Breast epithelium (tissue), 4 donors: ENCODE data around the gene PHLDA3. TPM values are rescaled to one million over a fixed set of nuclear protein-coding genes. Genes with fewer than 3 reads are reported as not detected.

Source experiments
- DNase-seq, 2 donors: peaks; one replicate each; pipeline ENCODE4 v3.0.0-alpha.2; 2019; ENCODE audit warnings: low spot score in 2 of 2
- H3K27ac ChIP-seq, 2 donors: fragments of 200-600 bp; sonication (generic) in 1 of 2; one replicate each; pipeline ENCODE4 v1.5.1; 2016 to 2019; ENCODE audit warnings: mild to moderate bottlenecking in 1 of 2
- H3K27me3 ChIP-seq, 2 donors: fragments of 200-600 bp; sonication (generic) in 1 of 2; one replicate each; pipeline versions ENCODE4 v1.5.1 to v1.6.0; 2017 to 2019; ENCODE audit warnings: control low read depth in 1 of 2, mild to moderate bottlenecking in 1 of 2
- H3K36me3 ChIP-seq: fragments of 200-600 bp; one replicate; pipeline ENCODE4 v1.5.1; 2019
- H3K4me1 ChIP-seq, 2 donors: fragments of 200-600 bp; sonication (generic); one replicate each; pipeline ENCODE4 v1.5.1; 2016 to 2019; ENCODE audit warnings: control low read depth in 1 of 2
- H3K4me3 ChIP-seq, 3 donors: fragments of 200-600 bp; sonication (generic); 1 replicate in 2 of 3; 2 replicates in 1 of 3; pipeline ENCODE4 v1.5.1; 2016 to 2019; ENCODE audit warnings: mild to moderate bottlenecking in 3 of 3, moderate library complexity in 2 of 3
- H3K9me3 ChIP-seq, 2 donors: fragments of 200-600 bp; sonication (generic) in 1 of 2; one replicate each; pipeline ENCODE4 v1.5.1; 2016 to 2019; ENCODE audit warnings: control low read depth in 1 of 2
- CTCF ChIP-seq, 3 donors: fragments of 450-650 bp; IDR thresholded peaks; one replicate each; pipeline ENCODE4 v1.5.1; 2016 to 2017; ENCODE audit warnings: antibody characterized with exemption in 3 of 3, mild to moderate bottlenecking in 3 of 3, moderate library complexity in 3 of 3
- POLR2A ChIP-seq: fragments of 450-650 bp; IDR thresholded peaks from one replicate; pipeline ENCODE4 v1.6.1; 2016; ENCODE audit warnings: antibody characterized with exemption, mild to moderate bottlenecking, moderate library complexity
- POLR2AphosphoS5 ChIP-seq, 3 donors: sonication (generic); formaldehyde crosslinking; IDR thresholded peaks; one replicate each; pipeline ENCODE4 v1.6.1; 2017; ENCODE audit warnings: antibody characterized with exemption in 3 of 3
- intact Hi-C: fragments of 100-400 bp; cut with DNase I; formaldehyde crosslinking; loops from one replicate; pipeline ENCODE4 v1.15.1; 2023; ENCODE audit warnings: low total_unique reads
- total RNA-seq, 3 donors: library from RNA; depleted of rRNA; stranded (reverse); fragments of >200 nt; gene quantifications; one replicate each; pipeline ENCODE4 v1.1.0, GENCODE V29; 2016

Gene PHLDA3
- total RNA-seq, 3 donors from 2014 or later = 65.7 to 116 (median 92.7) TPM

GRCh38 chr1:201460814-201461644 is 8.0 kb downstream of the PHLDA3 start:
- H3K27me3 ChIP-seq = no peaks in the 10 kb centered on the region
- DNase-seq = peak in 1 of 2 donors; percentile 73
- H3K9me3 ChIP-seq = no peaks in the 10 kb centered on the region
- peak overlapping the region in 1 of 3 donors; percentile 19 for H3K4me3 ChIP-seq
- H3K36me3 ChIP-seq = no peaks in the 10 kb centered on the region
- intact Hi-C loops = no loop called here
- peaks cover 21 to 24% of the 10 kb centered on the region in 2 donors for H3K4me1 ChIP-seq
- peak overlapping the region; percentile 92 for H3K27ac ChIP-seq
- TF ChIP-seq POLR2AphosphoS5 (IDR thresholded peaks at IDR 0.05) = peak in 2 of 3 donors; percentile 63 to 67
- no peak for TF ChIP-seq POLR2A

- no peak for DNase-seq
- TF ChIP-seq POLR2AphosphoS5 (IDR thresholded peaks at IDR 0.05) (no peak), POLR2A (no peak), CTCF (IDR thresholded peaks at IDR 0.05) (no peak)
- Histone ChIP-seq H3K4me3 (no peak overlapping the region), H3K36me3 (no peaks in the 10 kb centered on the region), H3K27ac (peak overlapping the region; percentile 92), H3K4me1 (peaks cover 13 to 23% of the 10 kb centered on the region in 2 donors), H3K9me3 (no peaks in the 10 kb centered on the region), H3K27me3 (no peaks in the 10 kb centered on the region)
- intact Hi-C loops = no loop called here
Observed at GRCh38 chr1:201459775-201460174, 9.2 kb downstream of the PHLDA3 start.

- no peaks in the 10 kb centered on the region for H3K36me3 ChIP-seq
- TF ChIP-seq POLR2A = no peak
- no peak for TF ChIP-seq CTCF (IDR thresholded peaks at IDR 0.05)
- no peak for TF ChIP-seq POLR2AphosphoS5 (IDR thresholded peaks at IDR 0.05)
- H3K4me3 ChIP-seq = no peak overlapping the region
- peaks cover 9 to 23% of the 10 kb centered on the region in 2 donors for H3K4me1 ChIP-seq
- no peak for DNase-seq
- no peaks in the 10 kb centered on the region for H3K9me3 ChIP-seq
- intact Hi-C loops = no loop called here
- H3K27me3 ChIP-seq = no peaks in the 10 kb centered on the region
- H3K27ac ChIP-seq = no peak overlapping the region
Observed at GRCh38 chr1:201459052-201459451, 9.9 kb downstream of the PHLDA3 start.

GRCh38 chr1:201457508-201457960 is 11.5 kb downstream of the PHLDA3 start:
- TF ChIP-seq POLR2A = no peak
- no peak for TF ChIP-seq POLR2AphosphoS5 (IDR thresholded peaks at IDR 0.05)
- TF ChIP-seq CTCF (IDR thresholded peaks at IDR 0.05) = no peak
- DNase-seq = no peak
- intact Hi-C loops = no loop called here
- Histone ChIP-seq H3K4me3 (no peak overlapping the region), H3K9me3 (no peaks in the 10 kb centered on the region), H3K27me3 (no peaks in the 10 kb centered on the region), H3K36me3 (no peaks in the 10 kb centered on the region), H3K27ac (peak overlapping the region; percentile 80 to 87), H3K4me1 (peaks cover 8 to 23% of the 10 kb centered on the region in 2 donors)

- DNase-seq = peak; percentile 63 to 83
- no peaks in the 10 kb centered on the region for H3K9me3 ChIP-seq
- no peaks in the 10 kb centered on the region for H3K27me3 ChIP-seq
- peak overlapping the region; percentile 80 to 87 for H3K27ac ChIP-seq
- H3K36me3 ChIP-seq = no peaks in the 10 kb centered on the region
- intact Hi-C loops = no loop called here
- peaks cover 5 to 22% of the 10 kb centered on the region in 2 donors for H3K4me1 ChIP-seq
- no peak overlapping the region for H3K4me3 ChIP-seq
- TF ChIP-seq CTCF (IDR thresholded peaks at IDR 0.05) = no peak
- TF ChIP-seq POLR2AphosphoS5 (IDR thresholded peaks at IDR 0.05) = peak; percentile 57 to 94 (median 65)
Observed at GRCh38 chr1:201456499-201457309, 12.3 kb downstream of the PHLDA3 start.
